Endodermal cell (in vitro differentiated cells): ENCODE measurements around the gene DNM3. TPM values are rescaled to one million over a fixed set of nuclear protein-coding genes. Genes with fewer than 3 reads are reported as not detected.

ENCODE experiments used
- DNase-seq: peaks from one replicate; pipeline ENCODE4 v3.0.0-alpha.2; 2017
- H3K27ac ChIP-seq: 2 replicates; pipeline ENCODE4 v1.5.1; 2013; ENCODE audit warnings: mild to moderate bottlenecking, low read depth, low read length, moderate library complexity
- H3K27me3 ChIP-seq: 2 replicates; pipeline ENCODE4 v1.6.1; 2013; ENCODE audit warnings: mild to moderate bottlenecking, low read length, moderate library complexity; ENCODE audit not compliant: insufficient read depth, control insufficient read depth, poor library complexity, severe bottlenecking
- H3K36me3 ChIP-seq: 2 replicates; pipeline ENCODE4 v1.7.0; 2013; ENCODE audit warnings: mild to moderate bottlenecking, low read length, moderate library complexity; ENCODE audit not compliant: control insufficient read depth, insufficient read depth
- H3K4me1 ChIP-seq: one replicate; pipeline ENCODE4 v1.7.0; 2013; ENCODE audit warnings: low read length; ENCODE audit not compliant: control insufficient read depth, insufficient read depth
- H3K4me3 ChIP-seq: 2 replicates; pipeline ENCODE4 v1.5.1; 2013; ENCODE audit warnings: mild to moderate bottlenecking, low read length, moderate library complexity
- H3K9ac ChIP-seq: 2 replicates; pipeline ENCODE4 v1.6.1; 2013; ENCODE audit warnings: mild to moderate bottlenecking, low read length, moderate library complexity; ENCODE audit not compliant: poor library complexity, severe bottlenecking; ENCODE audit errors: extremely low read depth
- H3K9me3 ChIP-seq: 2 replicates; pipeline ENCODE4 v1.6.1; 2013; ENCODE audit warnings: mild to moderate bottlenecking, low read length, moderate library complexity; ENCODE audit not compliant: control insufficient read depth
- H3K27ac Mint-ChIP-seq: 2 replicates; pipeline ENCODE4 v1.8.0; 2020; ENCODE audit warnings: mixed read lengths
- H3K27me3 Mint-ChIP-seq: 2 replicates; pipeline ENCODE4 v1.8.0; 2021; ENCODE audit warnings: mild to moderate bottlenecking, mixed read lengths; ENCODE audit not compliant: insufficient read depth
- H3K36me3 Mint-ChIP-seq: 2 replicates; pipeline ENCODE4 v1.8.0; 2020; ENCODE audit warnings: low read depth, mixed read lengths
- H3K4me1 Mint-ChIP-seq: 2 replicates; pipeline ENCODE4 v1.8.0; 2020; ENCODE audit warnings: mixed read lengths
- H3K4me3 Mint-ChIP-seq: 2 replicates; pipeline ENCODE4 v1.8.0; 2020; ENCODE audit warnings: mild to moderate bottlenecking, moderate library complexity, mixed read lengths
- H3K9me3 Mint-ChIP-seq: 2 replicates; pipeline ENCODE4 v1.8.0; 2020; ENCODE audit warnings: mild to moderate bottlenecking, mixed read lengths
- WGBS, 2 experiments: methylation state at CpG; one replicate each; pipeline versions ENCODE4 v1.1.5 to v1.1.7; 2013; ENCODE audit warnings: missing lambda C conversion rate in 2 of 2, mixed read lengths in 1 of 2; ENCODE audit not compliant: insufficient coverage in 1 of 2, insufficient read length in 1 of 2; 5-methylcytosine and 5-hydroxymethylcytosine counted together
- total RNA-seq, 2 donors: library from RNA; stranded (reverse); fragmentation: NEBNext Ultra II Directional in 1 of 2; extraction: Animal tissue kit (Norgen Biotek cat#: 25700) in 1 of 2; gene quantifications; 2 replicates in 1 of 2; 3 replicates in 1 of 2; pipeline ENCODE4 v1.2.1, GENCODE V29; 2021
- TF ChIP-seq, protein P1 (sequence below): fragments of 200-600 bp; sonication (generic); conservative IDR thresholded peaks from 2 replicates; pipeline ENCODE4 v1.5.0; 2021; ENCODE audit warnings: antibody characterized with exemption, mild to moderate bottlenecking

The DNM3 gene
- total RNA-seq, 2 donors from 2014 or later: 0.53 to 1.8 TPM

DNA sequence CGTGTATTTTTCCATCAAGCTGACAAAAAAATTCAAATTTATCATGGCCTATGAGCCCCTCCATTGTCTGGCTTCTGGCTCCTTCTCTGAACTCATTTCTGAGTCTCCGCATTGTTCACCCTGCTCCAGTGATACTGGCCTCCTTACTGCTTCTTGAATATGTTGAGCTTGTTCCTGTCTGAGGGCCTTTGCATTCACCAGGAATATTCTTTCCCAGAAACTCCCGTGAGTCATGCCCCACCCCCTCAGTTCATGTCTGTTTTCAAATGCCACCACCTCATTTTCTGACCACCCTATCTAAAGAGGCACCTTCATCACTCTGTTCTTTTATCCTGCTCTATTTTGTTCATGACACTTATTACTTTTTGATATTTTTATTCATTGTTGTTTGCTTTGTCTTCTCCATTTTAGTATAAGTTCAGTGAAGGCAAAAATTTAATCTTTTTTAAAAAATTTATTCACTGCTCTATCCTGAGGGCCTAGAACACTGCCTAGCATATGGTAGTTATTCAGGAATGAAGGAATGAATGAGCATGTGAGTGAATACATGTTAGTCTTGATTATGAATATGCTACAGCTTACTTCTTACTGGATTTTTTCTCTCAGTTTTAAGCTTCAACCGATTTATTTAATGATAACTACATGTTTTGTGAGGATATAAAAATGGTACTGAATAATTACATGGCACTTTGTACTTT is 438.8 kb downstream of the DNM3 start:
- 83 to 88% methylated on average over 2 to 4 of the region's 4 CpGs for WGBS, 2 experiments
- TF ChIP-seq, protein P1, sequence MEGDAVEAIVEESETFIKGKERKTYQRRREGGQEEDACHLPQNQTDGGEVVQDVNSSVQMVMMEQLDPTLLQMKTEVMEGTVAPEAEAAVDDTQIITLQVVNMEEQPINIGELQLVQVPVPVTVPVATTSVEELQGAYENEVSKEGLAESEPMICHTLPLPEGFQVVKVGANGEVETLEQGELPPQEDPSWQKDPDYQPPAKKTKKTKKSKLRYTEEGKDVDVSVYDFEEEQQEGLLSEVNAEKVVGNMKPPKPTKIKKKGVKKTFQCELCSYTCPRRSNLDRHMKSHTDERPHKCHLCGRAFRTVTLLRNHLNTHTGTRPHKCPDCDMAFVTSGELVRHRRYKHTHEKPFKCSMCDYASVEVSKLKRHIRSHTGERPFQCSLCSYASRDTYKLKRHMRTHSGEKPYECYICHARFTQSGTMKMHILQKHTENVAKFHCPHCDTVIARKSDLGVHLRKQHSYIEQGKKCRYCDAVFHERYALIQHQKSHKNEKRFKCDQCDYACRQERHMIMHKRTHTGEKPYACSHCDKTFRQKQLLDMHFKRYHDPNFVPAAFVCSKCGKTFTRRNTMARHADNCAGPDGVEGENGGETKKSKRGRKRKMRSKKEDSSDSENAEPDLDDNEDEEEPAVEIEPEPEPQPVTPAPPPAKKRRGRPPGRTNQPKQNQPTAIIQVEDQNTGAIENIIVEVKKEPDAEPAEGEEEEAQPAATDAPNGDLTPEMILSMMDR: no peak
- Mint-ChIP-seq H3K4me1 (peaks cover 6% of the 10 kb centered on the region), H3K4me3 (no peak overlapping the region), H3K27ac (no peak overlapping the region), H3K27me3 (no peaks in the 10 kb centered on the region), H3K9me3 (no peaks in the 10 kb centered on the region), H3K36me3 (no peaks in the 10 kb centered on the region)
- H3K27ac ChIP-seq: no peak overlapping the region
- H3K4me1 ChIP-seq: no peaks in the 10 kb centered on the region
- no peaks in the 10 kb centered on the region for H3K9me3 ChIP-seq
- H3K4me3 ChIP-seq: no peak overlapping the region
- H3K36me3 ChIP-seq: no peaks in the 10 kb centered on the region
- no peaks in the 10 kb centered on the region for H3K27me3 ChIP-seq
- no peak for DNase-seq
- no peak overlapping the region for H3K9ac ChIP-seq

DNA sequence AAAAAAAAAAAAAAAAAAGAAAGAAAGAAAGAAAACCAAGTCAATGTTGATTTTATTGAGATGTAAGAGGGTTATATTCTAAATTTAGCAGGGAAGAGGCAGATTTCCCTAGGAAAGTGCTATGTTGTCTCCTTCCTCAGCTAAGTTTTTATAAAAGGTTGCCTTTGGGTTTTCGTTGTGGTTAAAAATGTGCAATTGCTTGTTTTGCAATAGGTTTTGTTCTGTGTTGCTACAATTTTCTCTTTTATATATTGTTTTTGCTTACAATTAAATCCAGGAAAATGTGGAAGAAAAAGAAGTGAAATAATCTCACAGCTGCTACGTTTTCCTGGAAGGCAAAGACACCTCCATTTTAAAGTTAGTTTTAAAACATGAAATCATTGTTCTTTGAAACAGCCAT is 442.5 kb downstream of the DNM3 start:
- Mint-ChIP-seq H3K4me1 (peaks cover 1% of the 10 kb centered on the region), H3K4me3 (no peak overlapping the region), H3K9me3 (no peaks in the 10 kb centered on the region), H3K27ac (no peak overlapping the region), H3K36me3 (no peaks in the 10 kb centered on the region), H3K27me3 (no peaks in the 10 kb centered on the region)
- 100% methylated on average over 1 of the region's 2 CpGs for WGBS, 2 experiments
- Histone ChIP-seq H3K4me1 (no peaks in the 10 kb centered on the region), H3K4me3 (no peak overlapping the region), H3K27ac (no peak overlapping the region), H3K9me3 (no peaks in the 10 kb centered on the region), H3K27me3 (no peaks in the 10 kb centered on the region), H3K36me3 (no peaks in the 10 kb centered on the region), H3K9ac (no peak overlapping the region)
- TF ChIP-seq, protein P1: no peak
- DNase-seq: no peak

DNA sequence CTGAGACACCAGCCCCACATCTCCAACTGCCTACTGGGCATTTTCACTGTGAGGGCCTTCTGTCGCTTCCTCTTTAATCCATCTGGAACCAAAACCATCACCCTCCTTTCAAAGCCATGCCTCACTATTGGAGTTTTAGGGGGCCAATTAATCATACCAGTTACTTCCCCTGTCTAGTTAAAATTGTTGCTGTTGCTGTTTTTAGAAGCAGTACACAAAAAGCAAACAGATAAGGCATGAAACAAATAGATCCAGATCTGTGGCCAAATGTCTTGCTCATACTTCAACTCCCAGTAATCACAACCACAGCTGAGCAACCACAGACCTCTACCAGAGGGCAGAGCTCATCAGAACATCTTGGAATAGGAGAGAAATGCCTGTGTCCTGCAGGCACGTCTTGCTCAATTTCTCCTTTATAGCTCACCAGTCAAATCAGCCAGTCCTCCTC is 445.4 kb downstream of the DNM3 start:
- no peaks in the 10 kb centered on the region for H3K27me3 Mint-ChIP-seq
- Histone ChIP-seq H3K27me3 (no peaks in the 10 kb centered on the region), H3K9ac (no peak overlapping the region), H3K4me3 (no peak overlapping the region), H3K9me3 (no peaks in the 10 kb centered on the region), H3K36me3 (no peaks in the 10 kb centered on the region), H3K4me1 (no peaks in the 10 kb centered on the region), H3K27ac (no peak overlapping the region)
- no peaks in the 10 kb centered on the region for H3K9me3 Mint-ChIP-seq
- H3K4me1 Mint-ChIP-seq: no peaks in the 10 kb centered on the region
- WGBS, 2 experiments: 91 to 100% methylated on average over 1 to 2 of the region's 2 CpGs
- TF ChIP-seq, protein P1: no peak
- H3K4me3 Mint-ChIP-seq: no peak overlapping the region
- no peaks in the 10 kb centered on the region for H3K36me3 Mint-ChIP-seq
- DNase-seq: no peak
- H3K27ac Mint-ChIP-seq: no peak overlapping the region
